ENCODE results near the gene SPINK4. TPM values are rescaled to one million over a fixed set of nuclear protein-coding genes. Genes with fewer than 3 reads are reported as not detected.
A peak's percentile ranks its signal among the peaks of the same experiment; 100 is the strongest.

Gene SPINK4
- total RNA-seq, 1 experiment from 2014 or later, result not detected

DNA sequence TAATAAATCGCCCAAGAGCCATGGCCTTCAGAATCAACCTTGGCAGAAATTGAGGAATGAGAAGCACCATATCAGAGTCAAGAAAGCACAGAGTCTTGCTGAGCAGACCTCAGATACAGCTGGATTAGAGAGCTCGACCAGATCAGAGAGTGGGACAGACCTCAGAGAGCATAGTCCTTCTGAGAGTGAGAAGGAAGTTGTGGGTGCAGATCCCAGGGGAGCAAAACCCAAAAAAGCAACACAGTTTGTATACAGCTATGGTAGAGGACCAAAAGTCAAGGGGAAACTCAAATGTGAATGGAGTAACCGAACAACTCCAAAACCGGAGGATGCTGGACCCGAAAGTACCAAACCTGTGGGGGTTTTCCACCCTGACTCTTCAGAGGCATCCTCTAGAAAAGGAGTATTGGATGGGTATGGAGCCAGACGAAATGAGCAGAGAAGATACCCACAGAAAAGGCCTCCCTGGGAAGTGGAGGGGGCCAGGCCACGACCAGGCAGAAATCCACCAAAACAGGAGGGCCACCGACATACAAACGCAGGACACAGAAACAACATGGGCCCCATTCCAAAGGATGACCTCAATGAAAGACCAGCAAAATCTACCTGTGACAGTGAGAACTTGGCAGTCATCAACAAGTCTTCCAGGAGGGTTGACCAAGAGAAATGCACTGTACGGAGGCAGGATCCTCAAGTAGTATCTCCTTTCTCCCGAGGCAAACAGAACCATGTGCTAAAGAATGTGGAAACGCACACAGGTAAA, 54.9 kb downstream of the SPINK4 start (continued):
- TF ChIP-seq, protein P1, sequence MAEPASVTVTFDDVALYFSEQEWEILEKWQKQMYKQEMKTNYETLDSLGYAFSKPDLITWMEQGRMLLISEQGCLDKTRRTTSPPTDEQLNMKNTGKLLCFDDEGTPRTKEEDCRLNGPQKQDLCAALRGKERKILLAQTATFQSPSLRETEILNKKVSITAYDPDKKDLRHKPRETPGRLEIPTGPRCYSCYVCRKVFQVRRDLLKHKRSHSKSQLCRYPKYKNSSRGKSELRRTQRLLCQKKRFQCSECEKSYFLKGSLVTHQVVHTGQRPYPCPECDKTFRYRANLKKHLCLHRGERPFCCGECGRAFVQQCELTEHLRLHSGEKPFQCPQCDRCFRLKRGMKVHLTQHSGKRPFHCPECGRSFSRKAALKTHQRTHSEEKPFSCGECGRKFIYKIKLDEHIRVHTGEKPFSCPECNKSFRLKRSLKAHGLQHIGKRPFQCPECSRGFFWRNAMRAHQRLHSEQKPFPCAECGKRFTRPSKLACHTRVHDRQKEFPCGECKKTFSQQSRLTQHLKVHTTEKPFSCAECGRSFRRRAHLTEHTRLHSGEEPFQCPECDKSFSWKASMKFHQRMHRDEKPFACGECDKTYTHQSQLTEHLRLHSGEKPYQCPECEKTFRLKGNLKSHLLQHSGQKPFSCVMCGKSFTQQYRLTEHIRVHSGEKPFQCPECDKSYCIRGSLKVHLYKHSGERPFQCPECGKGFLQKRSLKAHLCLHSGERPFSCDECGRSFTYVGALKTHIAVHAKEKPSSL (CRISPR knock-in tag; conservative IDR thresholded peaks at IDR 0.05), result no peak
- TF ChIP-seq, protein P2, sequence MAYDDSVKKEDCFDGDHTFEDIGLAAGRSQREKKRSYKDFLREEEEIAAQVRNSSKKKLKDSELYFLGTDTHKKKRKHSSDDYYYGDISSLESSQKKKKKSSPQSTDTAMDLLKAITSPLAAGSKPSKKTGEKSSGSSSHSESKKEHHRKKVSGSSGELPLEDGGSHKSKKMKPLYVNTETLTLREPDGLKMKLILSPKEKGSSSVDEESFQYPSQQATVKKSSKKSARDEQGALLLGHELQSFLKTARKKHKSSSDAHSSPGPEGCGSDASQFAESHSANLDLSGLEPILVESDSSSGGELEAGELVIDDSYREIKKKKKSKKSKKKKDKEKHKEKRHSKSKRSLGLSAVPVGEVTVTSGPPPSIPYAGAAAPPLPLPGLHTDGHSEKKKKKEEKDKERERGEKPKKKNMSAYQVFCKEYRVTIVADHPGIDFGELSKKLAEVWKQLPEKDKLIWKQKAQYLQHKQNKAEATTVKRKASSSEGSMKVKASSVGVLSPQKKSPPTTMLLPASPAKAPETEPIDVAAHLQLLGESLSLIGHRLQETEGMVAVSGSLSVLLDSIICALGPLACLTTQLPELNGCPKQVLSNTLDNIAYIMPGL (CRISPR knock-in tag; IDR thresholded peaks at IDR 0.05), result no peak

DNA sequence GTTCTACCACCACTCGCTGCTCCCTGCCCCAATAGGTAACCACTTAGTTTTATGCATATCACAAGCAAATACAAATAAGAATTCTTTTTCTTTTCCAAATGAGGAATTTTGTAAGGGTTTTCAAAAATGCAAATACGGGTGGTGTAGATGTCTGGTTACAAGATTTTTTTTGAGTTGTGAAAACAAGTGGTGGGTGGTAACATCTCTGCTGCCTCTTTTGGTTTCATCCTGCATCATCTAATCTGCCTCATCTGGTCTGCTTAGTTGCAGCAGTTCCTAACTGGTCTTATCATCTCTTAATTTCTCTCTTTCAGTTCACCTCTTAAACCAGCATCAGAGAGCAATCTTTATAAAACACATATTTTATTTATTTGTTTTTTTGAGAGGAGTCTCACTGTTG, 55.6 kb downstream of the SPINK4 start:
- Mint-ChIP-seq H3K36me3 (peaks cover 54% of the 10 kb centered on the region), H3K9me3 (no peaks in the 10 kb centered on the region), H3K4me1 (peaks cover 14% of the 10 kb centered on the region), H3K27me3 (ENCODE audit: low read depth) (no peaks in the 10 kb centered on the region), H3K4me3 (no peak overlapping the region), H3K27ac (peak overlapping the region; percentile 57; the same call in 1 of the 2 replicates)
- ChIA-PET POLR2A (no interaction called here), CTCF (no interaction called here)
- TF ChIP-seq, protein P3, sequence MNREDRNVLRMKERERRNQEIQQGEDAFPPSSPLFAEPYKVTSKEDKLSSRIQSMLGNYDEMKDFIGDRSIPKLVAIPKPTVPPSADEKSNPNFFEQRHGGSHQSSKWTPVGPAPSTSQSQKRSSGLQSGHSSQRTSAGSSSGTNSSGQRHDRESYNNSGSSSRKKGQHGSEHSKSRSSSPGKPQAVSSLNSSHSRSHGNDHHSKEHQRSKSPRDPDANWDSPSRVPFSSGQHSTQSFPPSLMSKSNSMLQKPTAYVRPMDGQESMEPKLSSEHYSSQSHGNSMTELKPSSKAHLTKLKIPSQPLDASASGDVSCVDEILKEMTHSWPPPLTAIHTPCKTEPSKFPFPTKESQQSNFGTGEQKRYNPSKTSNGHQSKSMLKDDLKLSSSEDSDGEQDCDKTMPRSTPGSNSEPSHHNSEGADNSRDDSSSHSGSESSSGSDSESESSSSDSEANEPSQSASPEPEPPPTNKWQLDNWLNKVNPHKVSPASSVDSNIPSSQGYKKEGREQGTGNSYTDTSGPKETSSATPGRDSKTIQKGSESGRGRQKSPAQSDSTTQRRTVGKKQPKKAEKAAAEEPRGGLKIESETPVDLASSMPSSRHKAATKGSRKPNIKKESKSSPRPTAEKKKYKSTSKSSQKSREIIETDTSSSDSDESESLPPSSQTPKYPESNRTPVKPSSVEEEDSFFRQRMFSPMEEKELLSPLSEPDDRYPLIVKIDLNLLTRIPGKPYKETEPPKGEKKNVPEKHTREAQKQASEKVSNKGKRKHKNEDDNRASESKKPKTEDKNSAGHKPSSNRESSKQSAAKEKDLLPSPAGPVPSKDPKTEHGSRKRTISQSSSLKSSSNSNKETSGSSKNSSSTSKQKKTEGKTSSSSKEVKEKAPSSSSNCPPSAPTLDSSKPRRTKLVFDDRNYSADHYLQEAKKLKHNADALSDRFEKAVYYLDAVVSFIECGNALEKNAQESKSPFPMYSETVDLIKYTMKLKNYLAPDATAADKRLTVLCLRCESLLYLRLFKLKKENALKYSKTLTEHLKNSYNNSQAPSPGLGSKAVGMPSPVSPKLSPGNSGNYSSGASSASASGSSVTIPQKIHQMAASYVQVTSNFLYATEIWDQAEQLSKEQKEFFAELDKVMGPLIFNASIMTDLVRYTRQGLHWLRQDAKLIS (CRISPR knock-in tag; IDR thresholded peaks at IDR 0.05; ENCODE audit: borderline replicate concordance), result no peak
- DNase-seq (ENCODE audit: low spot score) (no peak), ATAC-seq (no peak)

DNA sequence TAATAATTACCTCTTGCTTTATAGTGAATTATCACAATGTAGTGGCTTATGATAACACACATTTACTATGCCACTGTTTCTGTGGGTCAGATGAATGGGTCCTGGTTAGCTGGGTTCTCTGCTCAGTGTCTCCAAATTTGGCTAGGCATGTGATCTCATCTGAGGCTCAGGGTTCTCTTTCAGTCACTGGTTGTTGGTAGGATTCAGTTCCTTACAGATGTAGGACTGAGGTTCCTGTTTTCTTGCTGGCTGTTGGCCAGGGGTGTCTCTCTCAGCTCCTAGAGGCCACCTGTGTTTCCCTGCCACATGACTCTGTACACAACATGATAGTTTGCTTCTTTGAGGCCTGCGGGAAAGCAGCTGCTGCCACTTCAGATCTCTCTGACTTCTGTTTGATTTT, 57.5 kb downstream of the SPINK4 start:
- DNase-seq (ENCODE audit: low spot score), result no peak
- peak overlapping the region; percentile 19; the same call in 1 of the 2 replicates for H3K27ac Mint-ChIP-seq
- ChIA-PET CTCF (no interaction called here), POLR2A (no interaction called here)
- no peak for ATAC-seq
- TF ChIP-seq TEAD1 (CRISPR knock-in tag; IDR thresholded peaks at IDR 0.05) (no peak), FOXJ3 (CRISPR knock-in tag; IDR thresholded peaks at IDR 0.05; ENCODE audit: borderline replicate concordance) (no peak)
- H3K36me3 Mint-ChIP-seq, result peaks cover 62% of the 10 kb centered on the region
- H3K27me3 Mint-ChIP-seq (ENCODE audit: low read depth), result no peaks in the 10 kb centered on the region
- no peaks in the 10 kb centered on the region for H3K9me3 Mint-ChIP-seq
- H3K4me3 Mint-ChIP-seq, result no peak overlapping the region
- peaks cover 2% of the 10 kb centered on the region for H3K4me1 Mint-ChIP-seq

Other genes starting within 250 kb of the SPINK4 start
- 36.7 to 40.0 TPM (median 39.0 TPM) in 3 replicates for gene APTX, start 238.5 kb upstream of the SPINK4 start, total RNA-seq (2021)
- 74.5 to 96.5 TPM (median 95.6 TPM) in 3 replicates for gene DNAJA1, start 214.9 kb upstream of the SPINK4 start, total RNA-seq (2021)
- 23.2 to 23.3 TPM (median 23.2 TPM) in 3 replicates for gene SMU1, start 163.5 kb upstream of the SPINK4 start, total RNA-seq (2021)
- gene B4GALT1, start 72.8 kb upstream of the SPINK4 start, total RNA-seq (2021), result 19.1 to 20.2 TPM (median 19.8 TPM) in 3 replicates
- 44.7 to 52.9 TPM (median 48.2 TPM) in 3 replicates for gene BAG1, start 24.5 kb downstream of the SPINK4 start, total RNA-seq (2021)
- 46.2 to 50.6 TPM (median 46.9 TPM) in 3 replicates for gene CHMP5, start 24.9 kb downstream of the SPINK4 start, total RNA-seq (2021)
- gene NFX1, start 50.3 kb downstream of the SPINK4 start, total RNA-seq (2021), result 25.4 to 30.9 TPM (median 26.5 TPM) in 3 replicates
- gene AQP7, start 162.4 kb downstream of the SPINK4 start, total RNA-seq (2021), result 0.09 to 0.23 TPM (median 0.17 TPM) in 3 replicates
- gene AQP3, start 207.4 kb downstream of the SPINK4 start, total RNA-seq (2021), result 3.0 to 3.6 TPM (median 3.5 TPM) in 3 replicates
- gene NOL6, start 233.8 kb downstream of the SPINK4 start, total RNA-seq (2021), result 38.6 to 48.5 TPM (median 42.2 TPM) in 3 replicates